T-helper 1 cell treated with Interleukin-12 subunit alpha and Interleukin-12 subunit beta and Interleukin-4 antibody, amounts not matched to agents 30 ng/mL and 1 ng/mL, for 36 hours (primary cell): Measurements from ENCODE around the gene LIMK1. TPM values are rescaled to one million over a fixed set of nuclear protein-coding genes. Genes with fewer than 3 reads are reported as not detected.
"Not testable (repeated sequence)": the region's sequence is repeated elsewhere in the genome, so short reads cannot be mapped to it uniquely, and the experiment has no call there.

Source experiments
- intact Hi-C: fragments of 100-400 bp; cut with micrococcal nuclease; formaldehyde crosslinking; loops from one replicate; pipeline ENCODE4 v1.15.1; 2024
- total RNA-seq: library from RNA; stranded (reverse); gene quantifications from 2 replicates; pipeline ENCODE4 v1.2.3, GENCODE V29; 2022

LIMK1 gene
- total RNA-seq, result 19.5 and 20.6 TPM in 2 replicates

GRCh38 chr7:74083117-74083876 is at the start of gene LIMK1:
LIMK1 (plus strand) TSS chr7:74083804; CDS start chr7:74083991, 187 bp downstream.
- intact Hi-C loops, result loop anchor here (1.0 kb wide), 7 partner anchors 11 to 505 kb away; partner anchors contain the start of genes EIF4H, METTL27, RFC2 and TBL2

DNA sequence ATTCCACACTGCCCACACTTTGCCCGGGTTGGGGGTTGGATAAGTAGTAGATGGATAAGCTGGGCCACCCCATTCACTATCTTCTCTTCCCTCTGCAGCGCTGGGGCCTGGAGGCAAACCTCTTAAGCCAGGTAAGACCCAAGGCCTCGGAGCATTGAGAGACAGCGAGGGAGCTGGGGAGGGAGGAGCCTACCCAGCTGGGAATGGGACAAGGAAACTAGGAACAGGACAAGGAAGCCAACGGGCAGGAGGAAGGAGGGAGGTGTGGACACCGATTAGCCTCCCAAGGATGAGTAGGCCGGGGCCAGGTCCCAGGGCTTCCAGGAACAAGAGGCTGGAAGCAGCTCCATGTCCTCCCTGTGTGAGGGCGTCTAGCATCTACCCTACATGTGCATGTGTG is 46.0 kb upstream of the LIMK1 start:
- intact Hi-C loops, result no loop called here

DNA sequence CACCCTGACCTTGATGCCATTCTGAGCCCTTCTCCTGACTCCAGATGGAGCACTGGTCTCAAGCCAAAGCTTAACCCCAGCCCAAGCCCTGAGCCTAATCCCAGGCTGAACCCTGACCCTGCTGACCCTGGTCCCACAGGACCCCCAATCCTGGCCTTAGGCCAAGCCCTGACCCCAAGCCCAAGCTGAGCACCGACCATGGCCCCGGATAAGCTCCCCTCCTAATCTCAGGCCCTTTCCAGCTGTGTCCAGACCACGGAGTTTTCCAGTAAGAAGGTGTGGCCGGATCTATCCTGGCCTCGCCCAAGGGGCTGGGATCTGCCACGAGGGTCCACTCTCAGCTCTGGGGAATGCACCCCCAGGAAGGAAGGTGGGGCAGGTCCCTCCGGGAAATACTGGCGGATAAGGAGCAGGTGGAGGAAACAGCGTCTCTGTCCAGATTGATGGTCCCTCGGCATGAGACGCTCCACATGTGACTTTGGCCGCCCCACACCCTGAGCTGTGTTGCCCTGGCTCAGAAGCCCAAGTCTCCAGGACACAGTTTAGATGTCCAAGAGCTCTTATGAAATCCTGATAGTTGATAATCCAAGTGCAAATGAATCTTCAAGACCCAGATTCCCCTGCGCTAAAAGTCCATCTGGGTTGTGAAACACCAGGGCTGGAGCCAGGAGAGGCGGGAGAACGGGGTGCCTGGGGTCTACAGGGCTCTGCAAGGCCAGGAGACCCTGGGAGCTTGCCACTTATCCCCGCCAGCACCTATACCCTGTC is 45.2 kb upstream of the LIMK1 start:
- intact Hi-C loops, result no loop called here

DNA sequence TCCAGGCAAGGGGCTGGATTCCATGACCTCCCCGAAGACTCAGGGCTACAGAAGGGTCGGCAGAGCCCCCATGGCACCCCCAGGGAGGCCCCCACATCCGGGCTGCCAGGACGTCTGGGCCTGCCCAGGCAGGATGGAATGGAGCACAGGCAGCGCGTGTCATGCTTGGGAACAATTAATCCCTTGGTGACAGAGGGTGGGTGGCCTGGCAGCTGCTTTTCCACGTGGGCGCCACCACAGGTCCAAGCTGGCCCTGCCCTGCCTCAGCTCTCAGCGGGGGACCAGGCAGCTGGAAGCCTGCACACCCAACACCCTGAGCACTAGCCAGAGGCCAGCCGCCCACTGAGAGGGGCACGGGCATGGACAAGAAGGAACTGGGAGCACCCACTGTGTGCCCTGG is 44.3 kb upstream of the LIMK1 start:
- intact Hi-C loops, result no loop called here

GRCh38 chr7:74040101-74040790 is 43.4 kb upstream of the LIMK1 start:
- intact Hi-C loops, result no loop called here

DNA sequence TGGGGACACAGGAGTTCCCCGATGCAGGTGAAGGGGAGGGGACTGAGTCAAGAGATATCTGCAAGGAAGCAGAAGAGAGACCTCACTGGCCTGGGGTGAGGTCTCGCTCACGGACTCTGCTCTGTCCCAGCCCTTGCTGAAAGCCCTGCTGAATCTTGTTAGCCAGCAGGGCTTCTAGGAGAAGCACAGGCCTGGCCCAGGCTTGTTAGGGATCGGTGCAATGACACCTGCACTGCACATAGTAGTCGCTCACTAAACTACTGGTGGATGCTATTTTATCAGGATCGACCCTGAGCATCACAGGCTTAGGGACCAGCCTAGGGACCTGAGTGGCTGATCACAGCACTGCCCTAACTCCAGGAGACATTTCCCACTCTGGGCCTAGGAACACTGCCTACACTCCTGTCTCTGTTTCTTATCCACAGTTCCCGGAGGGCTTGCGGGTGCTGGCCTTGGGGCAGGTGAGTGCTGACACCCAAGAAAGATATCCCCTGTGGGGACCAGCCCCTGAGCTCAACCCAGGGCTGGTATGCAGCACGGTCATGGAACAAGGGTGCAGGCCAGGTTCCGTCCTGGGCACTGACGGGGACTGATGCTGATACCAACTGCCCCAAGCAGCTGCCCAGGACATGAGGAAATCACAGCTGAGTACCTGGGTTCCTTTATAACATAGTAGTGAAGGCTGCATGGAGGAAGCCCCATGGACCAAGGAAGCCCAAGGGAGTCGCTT is 42.6 kb upstream of the LIMK1 start:
- intact Hi-C loops, result no loop called here

- intact Hi-C loops, result no loop called here
Observed at GRCh38 chr7:74042746-74043522, 40.7 kb upstream of the LIMK1 start.

DNA sequence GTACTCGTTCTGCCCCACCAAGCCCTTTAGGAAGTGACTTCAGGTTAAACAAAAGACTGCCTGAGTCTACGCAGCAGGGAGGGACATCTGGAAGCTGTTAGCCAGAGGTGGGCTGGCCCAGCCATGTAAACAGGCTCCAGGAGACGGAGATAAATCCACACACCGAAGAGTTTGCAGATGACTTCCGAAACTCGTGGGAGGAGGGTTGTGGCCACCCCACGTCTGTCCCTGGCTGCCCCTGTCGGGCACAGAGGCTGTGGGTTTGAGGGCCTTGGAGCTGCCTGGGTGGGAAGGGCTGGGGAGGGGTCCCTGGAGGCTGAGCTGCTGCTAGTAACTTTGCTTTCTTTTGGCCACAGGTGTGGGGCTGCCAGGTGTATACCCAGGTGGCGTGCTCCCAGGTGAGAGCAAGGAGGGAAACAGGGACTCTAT is 40.1 kb upstream of the LIMK1 start:
- intact Hi-C loops, result no loop called here

DNA sequence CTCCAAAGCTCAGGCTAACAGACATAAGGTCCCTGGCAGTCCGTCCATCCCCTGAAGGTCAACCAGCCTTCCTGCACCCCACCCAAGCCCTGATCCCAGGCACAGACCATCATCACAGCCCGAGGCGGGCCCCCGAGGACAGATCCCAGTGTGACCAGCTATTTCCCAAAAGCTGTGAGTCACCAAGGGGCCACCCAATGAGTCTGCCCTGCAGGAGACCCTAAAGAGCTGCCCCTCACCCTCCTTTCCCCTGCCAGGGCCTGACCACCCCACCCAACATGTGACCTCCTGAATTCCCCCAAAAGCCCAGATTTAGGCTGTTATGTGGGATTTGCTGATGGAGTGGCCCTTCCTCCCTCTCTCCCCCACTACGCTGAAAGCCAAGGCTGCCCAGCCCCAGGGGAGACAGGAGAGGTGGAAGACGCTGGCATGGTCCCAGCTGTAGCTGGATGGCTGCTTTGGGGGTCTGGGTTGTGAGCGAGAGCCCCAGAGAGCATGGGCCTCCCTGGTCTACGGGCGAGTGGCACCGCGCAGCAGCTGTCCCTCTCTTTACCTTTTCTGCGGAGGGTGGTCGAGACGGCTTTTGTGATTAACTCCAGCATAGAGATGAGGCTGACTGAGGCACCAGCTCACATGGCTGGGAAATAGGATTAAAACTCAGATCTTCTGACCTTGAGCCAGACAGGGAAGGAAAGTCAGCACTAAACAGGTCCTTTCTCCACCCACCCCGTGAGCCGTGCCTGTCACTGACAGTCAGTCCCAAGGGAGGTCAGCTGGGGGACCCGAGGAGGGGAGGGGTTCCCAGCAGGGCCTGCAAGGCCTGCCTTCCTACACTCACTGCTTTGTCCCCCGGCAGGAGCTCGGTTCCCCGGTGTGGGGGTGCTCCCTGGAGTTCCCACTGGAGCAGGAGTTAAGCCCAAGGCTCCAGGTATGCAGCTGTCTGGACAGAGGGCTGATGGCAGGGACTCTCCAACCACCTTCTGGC is 38.9 kb upstream of the LIMK1 start:
- intact Hi-C loops, result no loop called here

DNA sequence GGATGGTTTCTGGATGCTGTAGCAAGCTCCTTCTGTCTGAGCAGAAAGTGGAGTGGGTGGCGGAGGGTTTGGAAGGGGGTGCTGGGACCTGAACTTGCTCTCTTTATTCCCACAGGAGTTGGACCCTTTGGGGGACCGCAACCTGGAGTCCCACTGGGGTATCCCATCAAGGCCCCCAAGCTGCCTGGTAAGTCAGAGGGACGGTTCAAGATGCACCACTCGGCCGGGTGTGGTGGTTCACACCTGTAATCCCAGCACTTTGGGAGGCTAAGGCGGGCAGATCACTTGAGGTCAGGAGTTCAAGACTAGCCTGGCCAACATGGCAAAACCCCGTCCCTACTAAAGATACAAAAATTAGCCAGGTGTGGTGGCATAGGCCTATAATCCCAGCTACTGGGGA is 37.0 kb upstream of the LIMK1 start:
- intact Hi-C loops, result not testable (repeated sequence)

GRCh38 chr7:74047804-74048380 is 35.7 kb upstream of the LIMK1 start:
- intact Hi-C loops, result no loop called here

GRCh38 chr7:74048999-74049599 is 34.5 kb upstream of the LIMK1 start:
- intact Hi-C loops, result no loop called here

GRCh38 chr7:74049997-74050798 is 33.4 kb upstream of the LIMK1 start:
- intact Hi-C loops, result no loop called here

DNA sequence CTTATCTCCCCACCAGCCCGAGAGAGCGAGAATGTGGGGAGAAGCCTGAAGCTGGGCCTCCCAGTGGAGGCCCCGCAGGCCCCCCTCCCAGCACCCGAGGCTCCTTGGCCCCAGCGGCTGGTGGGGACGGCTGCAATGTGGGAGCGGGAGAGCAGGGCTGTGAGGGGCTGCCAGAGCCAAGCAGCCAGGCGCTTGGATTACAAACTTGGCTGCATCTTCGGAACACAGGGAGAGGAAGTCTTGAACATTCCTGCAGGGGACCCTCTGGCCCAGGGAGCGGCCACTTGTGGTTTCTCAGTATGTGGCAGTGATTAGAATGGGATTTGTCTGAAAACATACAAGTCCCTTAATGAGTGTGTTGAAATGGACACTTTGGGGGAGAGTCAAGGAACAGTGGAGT is 32.4 kb upstream of the LIMK1 start:
- intact Hi-C loops, result no loop called here

DNA sequence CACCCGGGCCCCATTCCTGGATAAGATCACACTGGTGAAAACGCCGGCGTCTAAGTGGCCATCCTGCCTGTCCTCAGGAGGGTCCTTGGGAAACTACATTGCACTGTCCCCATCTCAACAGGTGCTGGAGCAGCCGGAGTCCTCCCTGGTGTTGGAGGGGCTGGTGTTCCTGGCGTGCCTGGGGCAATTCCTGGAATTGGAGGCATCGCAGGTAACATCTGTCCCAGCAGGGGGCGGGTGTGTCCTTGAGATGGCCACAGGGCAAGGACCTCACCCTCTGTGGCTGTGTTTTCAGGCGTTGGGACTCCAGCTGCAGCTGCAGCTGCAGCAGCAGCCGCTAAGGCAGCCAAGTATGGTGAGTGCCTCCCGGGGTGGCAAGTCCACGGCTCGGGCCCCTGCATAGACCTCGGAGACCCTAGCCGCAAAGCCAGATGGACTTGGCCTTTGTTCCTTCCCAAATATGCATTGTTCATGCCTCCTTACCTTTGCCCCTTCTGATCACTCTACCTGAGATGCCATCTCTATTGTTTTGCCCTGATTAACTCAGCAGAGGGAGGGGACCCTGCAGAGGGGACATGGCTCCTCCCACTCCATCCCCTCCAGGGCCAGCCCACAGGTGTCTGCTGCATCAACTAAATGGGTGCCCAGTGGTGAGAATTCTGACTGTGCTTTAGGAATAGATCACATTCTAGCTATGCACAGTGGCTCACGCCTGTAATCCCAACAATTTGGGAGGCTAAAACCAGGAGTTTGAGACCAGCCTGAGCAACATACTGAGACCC is 31.8 kb upstream of the LIMK1 start:
- intact Hi-C loops, result no loop called here

GRCh38 chr7:74052628-74053027 is 31.0 kb upstream of the LIMK1 start:
- intact Hi-C loops, result no loop called here
